ENCODE measurements around the gene CNNM2.
"Not testable (repeated sequence)": the region's sequence is repeated elsewhere in the genome, so short reads cannot be mapped to it uniquely, and the experiment has no call there.

The CNNM2 gene

GRCh38 chr10:102923601-102924000 lies 5.5 kb downstream of the CNNM2 start:
- H3K4me3 ChIP-seq (ENCODE audit: low read depth, low read length), result no peak overlapping the region
- TF ChIP-seq, protein P1, sequence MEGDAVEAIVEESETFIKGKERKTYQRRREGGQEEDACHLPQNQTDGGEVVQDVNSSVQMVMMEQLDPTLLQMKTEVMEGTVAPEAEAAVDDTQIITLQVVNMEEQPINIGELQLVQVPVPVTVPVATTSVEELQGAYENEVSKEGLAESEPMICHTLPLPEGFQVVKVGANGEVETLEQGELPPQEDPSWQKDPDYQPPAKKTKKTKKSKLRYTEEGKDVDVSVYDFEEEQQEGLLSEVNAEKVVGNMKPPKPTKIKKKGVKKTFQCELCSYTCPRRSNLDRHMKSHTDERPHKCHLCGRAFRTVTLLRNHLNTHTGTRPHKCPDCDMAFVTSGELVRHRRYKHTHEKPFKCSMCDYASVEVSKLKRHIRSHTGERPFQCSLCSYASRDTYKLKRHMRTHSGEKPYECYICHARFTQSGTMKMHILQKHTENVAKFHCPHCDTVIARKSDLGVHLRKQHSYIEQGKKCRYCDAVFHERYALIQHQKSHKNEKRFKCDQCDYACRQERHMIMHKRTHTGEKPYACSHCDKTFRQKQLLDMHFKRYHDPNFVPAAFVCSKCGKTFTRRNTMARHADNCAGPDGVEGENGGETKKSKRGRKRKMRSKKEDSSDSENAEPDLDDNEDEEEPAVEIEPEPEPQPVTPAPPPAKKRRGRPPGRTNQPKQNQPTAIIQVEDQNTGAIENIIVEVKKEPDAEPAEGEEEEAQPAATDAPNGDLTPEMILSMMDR (IDR thresholded peaks at IDR 0.05; ENCODE audit: borderline replicate concordance, insufficient read depth, low read depth, low read length), result no peak

DNA sequence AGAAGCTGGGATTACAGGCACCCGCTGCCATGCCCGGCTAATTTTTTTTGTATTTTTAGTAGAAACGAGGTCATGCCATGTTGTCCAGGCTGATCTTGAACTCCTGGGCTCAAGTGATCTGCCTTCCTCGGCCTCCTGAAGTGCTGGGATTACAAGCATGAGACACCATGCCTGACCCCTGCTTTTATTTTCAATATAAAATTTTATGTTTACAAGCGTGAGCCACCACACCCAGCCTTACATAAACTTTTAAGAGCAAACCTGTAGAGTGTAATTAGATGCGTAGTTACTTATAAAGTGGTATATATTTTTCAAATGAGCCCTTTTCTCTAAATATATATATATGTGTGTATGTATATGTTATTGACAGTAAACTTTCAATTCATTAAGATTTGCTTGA lies 8.7 kb downstream of the CNNM2 start:
- TF ChIP-seq, protein P1 (IDR thresholded peaks at IDR 0.05; ENCODE audit: borderline replicate concordance, insufficient read depth, low read depth, low read length), result no peak

GRCh38 chr10:102927311-102928010 lies 9.4 kb downstream of the CNNM2 start:
- TF ChIP-seq, protein P1 (IDR thresholded peaks at IDR 0.05; ENCODE audit: borderline replicate concordance, insufficient read depth, low read depth, low read length), result no peak
- H3K4me3 ChIP-seq (ENCODE audit: low read depth, low read length), result no peak overlapping the region

More for the DNA sequence above, 8.7 kb downstream of the CNNM2 start:
- H3K4me3 ChIP-seq (ENCODE audit: low read depth, low read length), result no peak overlapping the region

GRCh38 chr10:102928442-102928841 lies 10.3 kb downstream of the CNNM2 start:
- not testable (repeated sequence) for H3K4me3 ChIP-seq (ENCODE audit: low read depth, low read length)

GRCh38 chr10:102930720-102931119 lies 12.6 kb downstream of the CNNM2 start:
- H3K4me3 ChIP-seq (ENCODE audit: low read depth, low read length), result no peak overlapping the region
- TF ChIP-seq, protein P1 (IDR thresholded peaks at IDR 0.05; ENCODE audit: borderline replicate concordance, insufficient read depth, low read depth, low read length), result no peak

GRCh38 chr10:102931643-102932042 lies 13.5 kb downstream of the CNNM2 start:
- H3K4me3 ChIP-seq (ENCODE audit: low read depth, low read length), result no peak overlapping the region
- TF ChIP-seq, protein P1 (IDR thresholded peaks at IDR 0.05; ENCODE audit: borderline replicate concordance, insufficient read depth, low read depth, low read length), result no peak

DNA sequence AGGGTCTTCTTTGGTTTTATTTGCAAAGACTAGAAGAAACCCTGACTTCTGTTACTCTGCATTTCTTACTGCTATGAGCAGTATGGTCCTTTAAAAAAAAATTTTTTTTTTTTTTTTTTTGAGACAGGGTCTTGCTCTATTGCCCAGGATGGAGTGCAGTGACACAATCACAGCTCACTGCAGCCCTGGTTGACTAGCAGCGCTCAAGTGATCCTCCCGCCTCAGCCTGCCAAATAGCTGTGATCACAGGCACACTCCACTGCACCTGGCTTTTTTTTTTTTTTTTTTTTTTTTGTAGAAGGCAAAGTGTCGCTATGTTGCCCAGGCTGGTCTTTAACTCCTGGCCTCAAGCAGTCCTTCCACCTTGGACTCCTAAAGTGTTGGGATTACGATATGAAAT lies 17.4 kb downstream of the CNNM2 start:
- H3K4me3 ChIP-seq (ENCODE audit: low read depth, low read length), result no peak overlapping the region
- TF ChIP-seq, protein P1 (IDR thresholded peaks at IDR 0.05; ENCODE audit: borderline replicate concordance, insufficient read depth, low read depth, low read length), result no peak

Measured in GM12875 (cell line).